HUES6 (cell line): ENCODE results near the gene SLC25A13.
"Not testable (repeated sequence)": the region's sequence is repeated elsewhere in the genome, so short reads cannot be mapped to it uniquely, and the experiment has no call there.

Source experiments
- H3K27ac ChIP-seq: 2 replicates; pipeline ENCODE4 v1.7.0; 2013; ENCODE audit warnings: low read depth, mild to moderate bottlenecking, low read length, inconsistent platforms
- H3K27me3 ChIP-seq: 2 replicates; pipeline ENCODE4 v1.6.1; 2013; ENCODE audit warnings: low read length; ENCODE audit not compliant: control insufficient read depth, insufficient read depth
- H3K36me3 ChIP-seq: 2 replicates; pipeline ENCODE4 v1.6.1; 2013; ENCODE audit warnings: low read length; ENCODE audit not compliant: control insufficient read depth, insufficient read depth
- H3K4me1 ChIP-seq: 2 replicates; pipeline ENCODE4 v1.6.1; 2013; ENCODE audit warnings: low read length; ENCODE audit not compliant: control insufficient read depth, insufficient read depth
- H3K4me3 ChIP-seq: 2 replicates; pipeline ENCODE4 v1.5.1; 2013; ENCODE audit warnings: low read depth, low read length
- H3K9ac ChIP-seq: one replicate; pipeline ENCODE4 v1.6.1; 2013; ENCODE audit warnings: mild to moderate bottlenecking, low read length
- H3K9me3 ChIP-seq: 2 replicates; pipeline ENCODE4 v1.6.1; 2013; ENCODE audit warnings: low read depth, low read length; ENCODE audit not compliant: control insufficient read depth, insufficient read depth

The SLC25A13 gene

GRCh38 chr7:96299496-96299895, 22.4 kb downstream of the SLC25A13 start:
- H3K9me3 ChIP-seq = no peaks in the 10 kb centered on the region
- no peak overlapping the region for H3K27ac ChIP-seq
- H3K9ac ChIP-seq = no peak overlapping the region
- no peaks in the 10 kb centered on the region for H3K27me3 ChIP-seq
- H3K36me3 ChIP-seq = peaks cover 8% of the 10 kb centered on the region; the same call in 1 of the 2 replicates
- H3K4me3 ChIP-seq = no peak overlapping the region
- H3K4me1 ChIP-seq = peaks cover 3% of the 10 kb centered on the region; the same call in 1 of the 2 replicates

- Histone ChIP-seq H3K27ac (no peak overlapping the region), H3K36me3 (peaks cover 8% of the 10 kb centered on the region; the same call in 1 of the 2 replicates), H3K4me3 (no peak overlapping the region), H3K9me3 (no peaks in the 10 kb centered on the region), H3K4me1 (no peaks in the 10 kb centered on the region), H3K9ac (no peak overlapping the region), H3K27me3 (no peaks in the 10 kb centered on the region)
These were observed 24.0 kb downstream of the SLC25A13 start for GRCh38 chr7:96297876-96298275.

- H3K36me3 ChIP-seq, H3K9ac ChIP-seq, H3K9me3 ChIP-seq: not testable (repeated sequence)
These were observed 24.5 kb downstream of the SLC25A13 start for GRCh38 chr7:96297446-96297845.

GRCh38 chr7:96293911-96294310, 28.0 kb downstream of the SLC25A13 start:
- not testable (repeated sequence) for H3K9ac ChIP-seq, H3K36me3 ChIP-seq, H3K9me3 ChIP-seq, H3K4me1 ChIP-seq, H3K4me3 ChIP-seq, H3K27ac ChIP-seq, H3K27me3 ChIP-seq

More at GRCh38 chr7:96297446-96297845, 24.5 kb downstream of the SLC25A13 start:
- H3K27me3 ChIP-seq, H3K4me3 ChIP-seq, H3K4me1 ChIP-seq, H3K27ac ChIP-seq: not testable (repeated sequence)

GRCh38 chr7:96287559-96287958, 34.3 kb downstream of the SLC25A13 start:
- peaks cover 5% of the 10 kb centered on the region; the same call in 1 of the 2 replicates for H3K9me3 ChIP-seq
- no peak overlapping the region for H3K4me3 ChIP-seq
- no peak overlapping the region for H3K27ac ChIP-seq
- no peaks in the 10 kb centered on the region for H3K27me3 ChIP-seq
- peaks cover 3% of the 10 kb centered on the region; the same call in 1 of the 2 replicates for H3K36me3 ChIP-seq
- peaks cover 10% of the 10 kb centered on the region for H3K4me1 ChIP-seq
- no peak overlapping the region for H3K9ac ChIP-seq

DNA sequence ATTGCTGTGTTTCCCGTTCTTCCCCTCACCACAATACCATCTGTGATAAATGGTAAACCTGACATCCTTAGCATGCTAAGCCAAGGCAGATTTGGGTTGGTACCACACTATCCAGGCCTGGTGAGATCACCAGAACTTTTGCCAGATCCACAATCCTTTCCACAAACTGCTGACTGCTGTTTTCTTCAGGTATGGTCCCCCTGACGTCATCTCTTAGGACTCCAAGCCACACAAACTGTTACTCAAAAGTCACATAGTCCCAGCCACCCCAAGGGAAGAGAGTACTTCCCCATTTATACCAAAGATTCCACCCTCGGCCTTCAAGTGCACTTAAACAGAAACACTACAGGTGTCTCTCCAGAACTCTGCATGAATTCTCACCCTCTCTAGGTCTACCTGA, 34.8 kb downstream of the SLC25A13 start:
- Histone ChIP-seq H3K36me3 (peaks cover 3% of the 10 kb centered on the region; the same call in 1 of the 2 replicates), H3K27ac (no peak overlapping the region)

DNA sequence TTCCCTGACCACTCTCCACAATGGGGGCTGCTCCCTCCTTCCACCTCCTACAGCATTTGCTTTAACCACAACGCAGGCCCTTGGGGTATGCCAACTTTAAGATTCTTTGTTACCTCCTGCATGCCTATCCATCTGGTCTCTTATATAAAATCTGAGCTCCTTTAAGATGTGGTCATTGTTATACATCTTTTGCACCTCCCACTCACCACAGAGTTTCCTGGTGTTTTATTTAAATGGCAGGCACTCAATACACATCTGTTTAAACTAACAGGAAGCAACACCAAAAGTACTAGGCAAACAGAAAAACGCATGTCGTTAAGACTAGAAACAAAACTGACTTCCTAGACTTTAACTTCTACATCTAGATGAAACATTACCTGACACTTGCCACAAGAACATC, 36.3 kb downstream of the SLC25A13 start:
- no peak overlapping the region for H3K9ac ChIP-seq
- peaks cover 3% of the 10 kb centered on the region; the same call in 1 of the 2 replicates for H3K36me3 ChIP-seq
- H3K9me3 ChIP-seq = peaks cover 5% of the 10 kb centered on the region; the same call in 1 of the 2 replicates
- H3K4me3 ChIP-seq = no peak overlapping the region
- H3K4me1 ChIP-seq = peaks cover 10% of the 10 kb centered on the region
- no peak overlapping the region for H3K27ac ChIP-seq
- H3K27me3 ChIP-seq = no peaks in the 10 kb centered on the region

More for the DNA sequence above, 34.8 kb downstream of the SLC25A13 start:
- Histone ChIP-seq H3K4me3 (no peak overlapping the region), H3K9me3 (peaks cover 5% of the 10 kb centered on the region; the same call in 1 of the 2 replicates), H3K4me1 (peaks cover 10% of the 10 kb centered on the region), H3K27me3 (no peaks in the 10 kb centered on the region), H3K9ac (no peak overlapping the region)

GRCh38 chr7:96284835-96285234, 37.1 kb downstream of the SLC25A13 start:
- no peak overlapping the region for H3K4me3 ChIP-seq
- H3K27ac ChIP-seq = no peak overlapping the region
- peaks cover 10% of the 10 kb centered on the region for H3K4me1 ChIP-seq

DNA sequence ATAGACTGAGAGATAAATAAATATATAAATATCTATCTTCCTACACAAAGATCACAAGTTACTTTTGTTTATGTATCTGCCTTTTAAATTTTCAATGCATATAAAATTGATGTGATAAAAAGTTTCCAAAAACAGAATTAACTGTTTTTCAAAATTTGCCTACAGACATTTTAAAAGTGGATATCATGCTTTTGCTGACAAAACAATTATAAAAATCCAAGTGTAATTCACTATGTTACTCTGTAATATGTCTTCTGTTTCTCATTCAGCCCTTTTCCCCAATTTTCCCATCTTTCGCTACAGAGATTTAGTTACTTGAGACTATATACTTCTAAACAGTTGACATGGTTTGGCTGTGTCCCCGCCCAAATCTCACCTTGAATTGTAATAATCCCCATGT, 37.7 kb downstream of the SLC25A13 start:
- no peak overlapping the region for H3K4me3 ChIP-seq
- H3K36me3 ChIP-seq = peaks cover 6% of the 10 kb centered on the region; the same call in 1 of the 2 replicates
- H3K9me3 ChIP-seq = peaks cover 5% of the 10 kb centered on the region; the same call in 1 of the 2 replicates
- no peak overlapping the region for H3K27ac ChIP-seq
- H3K27me3 ChIP-seq = no peaks in the 10 kb centered on the region
- H3K9ac ChIP-seq = no peak overlapping the region
- peaks cover 10% of the 10 kb centered on the region for H3K4me1 ChIP-seq

More at GRCh38 chr7:96284835-96285234, 37.1 kb downstream of the SLC25A13 start:
- peaks cover 5% of the 10 kb centered on the region; the same call in 1 of the 2 replicates for H3K36me3 ChIP-seq
- H3K9me3 ChIP-seq = peaks cover 5% of the 10 kb centered on the region; the same call in 1 of the 2 replicates
- no peaks in the 10 kb centered on the region for H3K27me3 ChIP-seq
- H3K9ac ChIP-seq = no peak overlapping the region

- peaks cover under 1% of the 10 kb centered on the region; the same call in 1 of the 2 replicates for H3K9me3 ChIP-seq
These were observed 39.1 kb downstream of the SLC25A13 start for GRCh38 chr7:96282835-96283234.

DNA sequence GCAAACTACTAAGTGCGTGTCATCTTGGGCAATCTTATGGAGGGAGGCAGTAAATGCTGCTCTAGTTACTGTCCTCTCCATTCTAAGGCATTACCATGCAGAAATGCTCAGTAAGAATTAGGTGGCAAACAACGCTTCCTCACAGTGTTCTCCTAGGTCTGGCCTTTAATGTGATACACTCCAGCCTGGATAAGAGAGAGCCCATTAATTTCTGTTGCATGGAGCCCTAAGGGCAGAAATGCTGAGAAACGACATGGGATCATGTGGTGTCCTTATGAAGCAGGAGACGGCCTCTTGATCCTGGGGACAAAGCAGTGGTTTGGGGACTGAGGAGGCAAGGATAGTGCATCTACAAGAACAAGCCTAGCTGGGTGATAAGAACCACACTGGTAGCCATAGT, 44.0 kb downstream of the SLC25A13 start:
- Histone ChIP-seq H3K4me1 (no peaks in the 10 kb centered on the region), H3K4me3 (no peak overlapping the region), H3K9me3 (no peaks in the 10 kb centered on the region; the same call in 1 of the 2 replicates), H3K9ac (no peak overlapping the region), H3K27ac (no peak overlapping the region), H3K36me3 (peaks cover 10% of the 10 kb centered on the region; the same call in 1 of the 2 replicates), H3K27me3 (no peaks in the 10 kb centered on the region)

More at GRCh38 chr7:96282835-96283234, 39.1 kb downstream of the SLC25A13 start:
- Histone ChIP-seq H3K27ac (no peak overlapping the region), H3K36me3 (peaks cover 6% of the 10 kb centered on the region; the same call in 1 of the 2 replicates), H3K4me3 (no peak overlapping the region), H3K4me1 (peaks cover 10% of the 10 kb centered on the region), H3K9ac (no peak overlapping the region), H3K27me3 (no peaks in the 10 kb centered on the region)
